GM19328 (cell line): ENCODE data around the gene CFAP126.
"Not testable (repeated sequence)": the region's sequence is repeated elsewhere in the genome, so short reads cannot be mapped to it uniquely, and the experiment has no call there.

ENCODE experiments used
- ATAC-seq: cut with Tn5 transposase; IDR thresholded peaks from one replicate; pipeline ENCODE4 v1.9.1; 2021; ENCODE audit warnings: mild to moderate bottlenecking, moderate library complexity; ENCODE audit not compliant: unreplicated experiment

Gene CFAP126, protein sequence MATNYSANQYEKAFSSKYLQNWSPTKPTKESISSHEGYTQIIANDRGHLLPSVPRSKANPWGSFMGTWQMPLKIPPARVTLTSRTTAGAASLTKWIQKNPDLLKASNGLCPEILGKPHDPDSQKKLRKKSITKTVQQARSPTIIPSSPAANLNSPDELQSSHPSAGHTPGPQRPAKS

DNA sequence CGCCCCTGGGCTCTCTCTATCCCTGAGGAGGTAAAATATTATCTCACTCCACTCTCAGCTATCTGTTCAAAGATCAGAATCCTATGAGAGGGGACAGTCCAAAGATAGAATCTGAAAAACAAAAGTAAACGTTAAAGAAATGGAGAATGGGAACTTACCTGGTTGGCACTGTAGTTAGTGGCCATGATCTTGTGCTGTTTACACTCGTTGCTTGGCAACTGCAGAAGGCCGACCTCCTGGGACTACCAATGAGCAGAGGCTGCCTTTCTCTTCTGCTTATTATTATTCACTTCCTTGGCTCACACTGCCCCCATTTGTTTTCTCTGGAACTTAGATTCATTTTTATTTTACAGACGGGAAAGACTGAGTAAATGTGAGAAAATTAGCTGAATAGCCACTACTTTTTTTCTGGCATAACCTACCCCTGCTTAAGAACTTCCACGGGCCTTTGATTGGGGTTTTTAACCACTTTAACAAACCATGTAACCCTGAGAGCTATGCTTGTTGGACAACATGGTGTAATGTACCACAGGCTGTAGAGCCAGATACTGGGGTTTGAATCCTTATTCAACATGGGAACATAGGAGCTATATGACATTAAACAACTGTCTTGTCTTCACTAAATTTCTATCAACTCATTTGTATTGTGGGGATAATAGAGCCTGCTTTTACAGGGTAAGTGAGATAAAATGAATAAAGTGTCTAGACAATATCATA is at the start of gene CFAP126:
TSS of gene CFAP126 (minus strand) at position 193 of the 717 bp plus-strand sequence. CDS start at position 185, 8 bp downstream.
- peak; percentile 96 for ATAC-seq

DNA sequence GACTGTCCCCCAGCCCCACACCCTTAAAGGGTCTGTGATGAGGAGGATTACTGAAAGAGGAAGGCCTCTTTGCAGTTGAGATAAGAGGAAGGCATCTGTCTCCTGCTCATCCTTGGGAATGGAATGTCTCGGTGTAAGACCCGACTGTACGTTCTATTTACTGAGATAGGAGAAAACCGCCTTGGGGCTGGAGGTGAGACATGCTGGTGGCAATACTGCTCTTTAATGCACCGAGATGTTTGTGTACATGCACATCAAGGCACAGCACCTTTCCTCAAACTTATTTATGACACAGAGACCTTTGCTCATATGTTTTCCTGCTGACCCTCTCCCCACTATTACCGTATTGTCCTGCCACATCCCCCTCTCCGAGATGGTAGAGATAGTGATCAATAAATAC is 45.4 kb upstream of the CFAP126 start:
- ATAC-seq = not testable (repeated sequence)

- not testable (repeated sequence) for ATAC-seq
These were observed 42.9 kb upstream of the CFAP126 start for GRCh38 chr1:161410636-161410970.

DNA sequence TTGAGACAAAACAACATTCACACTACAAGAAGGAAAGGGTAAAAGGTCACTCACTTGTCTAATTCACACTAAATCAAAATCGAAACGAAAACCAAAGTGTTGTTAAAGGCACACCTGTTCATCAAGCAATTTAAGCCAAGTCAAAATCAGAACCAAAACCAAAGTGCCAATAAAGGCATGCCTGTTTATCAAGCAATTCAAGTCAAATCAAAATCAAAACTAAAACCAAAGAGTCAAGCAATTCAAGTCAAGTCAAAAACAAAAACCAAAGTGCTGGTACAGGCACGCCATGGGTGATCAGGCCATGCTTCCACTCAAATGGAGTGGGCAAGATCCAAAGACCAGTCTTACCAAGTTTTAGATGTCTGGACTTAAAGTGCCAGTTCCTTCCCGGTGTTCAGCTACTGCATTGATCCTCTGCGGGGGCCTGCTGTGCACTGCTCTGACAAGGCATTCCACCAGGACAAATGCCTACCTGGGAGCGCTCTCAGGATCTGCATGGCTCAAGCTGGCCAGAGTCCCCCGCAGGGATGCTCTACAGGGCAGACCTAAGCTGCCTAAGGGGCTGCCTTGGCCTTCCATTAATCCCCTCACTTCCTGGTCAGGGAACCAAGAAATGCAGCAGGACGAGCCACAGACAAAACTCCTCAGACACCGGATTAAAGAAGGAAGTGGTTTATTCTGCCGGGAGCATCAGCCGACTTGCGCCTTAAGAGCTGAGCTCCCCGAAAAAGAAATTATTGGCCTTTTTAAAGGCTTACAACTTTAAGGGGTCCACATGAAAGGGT is 42.4 kb upstream of the CFAP126 start:
- not testable (repeated sequence) for ATAC-seq

- ATAC-seq = no peak
These were observed 40.9 kb upstream of the CFAP126 start for GRCh38 chr1:161408429-161409052.

- ATAC-seq = no peak
These were observed 39.8 kb upstream of the CFAP126 start for GRCh38 chr1:161407451-161407985.

DNA sequence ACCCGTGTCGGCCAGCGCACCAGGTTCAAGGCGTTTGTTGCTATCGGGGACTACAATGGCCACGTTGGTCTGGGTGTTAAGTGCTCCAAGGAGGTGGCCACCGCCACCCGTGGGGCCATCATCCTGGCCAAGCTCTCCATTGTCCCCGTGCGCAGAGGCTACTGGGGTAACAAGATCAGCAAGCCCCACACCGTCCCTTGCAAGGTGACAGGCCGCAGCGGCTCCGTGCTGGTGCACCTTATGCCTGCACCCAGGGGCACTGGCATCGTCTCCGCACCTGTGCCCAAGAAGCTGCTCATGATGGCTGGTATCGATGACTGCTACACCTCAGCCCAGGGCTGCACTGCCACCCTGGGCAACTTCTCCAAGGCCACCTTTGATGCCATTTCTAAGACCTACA is 38.9 kb upstream of the CFAP126 start:
- not testable (repeated sequence) for ATAC-seq

GRCh38 chr1:161404051-161404597 is 36.4 kb upstream of the CFAP126 start:
- ATAC-seq = no peak

GRCh38 chr1:161402446-161402845 is 34.8 kb upstream of the CFAP126 start:
- no peak for ATAC-seq

GRCh38 chr1:161399257-161399998 is 31.8 kb upstream of the CFAP126 start:
- peak; percentile 77 for ATAC-seq

DNA sequence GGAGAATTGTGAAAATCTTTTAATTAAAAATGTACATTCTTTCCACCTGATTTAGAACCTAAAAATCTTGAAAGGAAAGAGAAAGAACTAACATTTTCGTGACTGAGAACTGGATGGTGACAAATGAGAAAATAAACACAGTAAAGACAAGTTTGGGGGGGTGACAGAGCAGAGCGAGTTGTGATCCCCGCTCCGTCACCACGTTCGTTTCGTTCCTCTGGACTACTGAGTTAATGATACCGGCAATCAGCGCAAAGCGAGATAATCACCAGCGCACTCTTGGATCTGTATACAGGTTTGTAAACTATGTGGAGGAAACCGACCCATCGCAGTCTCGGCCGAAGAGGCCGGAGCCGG is 31.2 kb upstream of the CFAP126 start:
- peak; percentile 7 for ATAC-seq

- ATAC-seq = not testable (repeated sequence)
These were observed 29.4 kb upstream of the CFAP126 start for GRCh38 chr1:161397038-161397437.

GRCh38 chr1:161393151-161393550 is 25.5 kb upstream of the CFAP126 start:
- no peak for ATAC-seq

- no peak for ATAC-seq
These were observed 23.9 kb upstream of the CFAP126 start for GRCh38 chr1:161391611-161392010.

GRCh38 chr1:161391136-161391535 is 23.5 kb upstream of the CFAP126 start:
- not testable (repeated sequence) for ATAC-seq

GRCh38 chr1:161390559-161390858 is 22.8 kb upstream of the CFAP126 start:
- no peak for ATAC-seq

DNA sequence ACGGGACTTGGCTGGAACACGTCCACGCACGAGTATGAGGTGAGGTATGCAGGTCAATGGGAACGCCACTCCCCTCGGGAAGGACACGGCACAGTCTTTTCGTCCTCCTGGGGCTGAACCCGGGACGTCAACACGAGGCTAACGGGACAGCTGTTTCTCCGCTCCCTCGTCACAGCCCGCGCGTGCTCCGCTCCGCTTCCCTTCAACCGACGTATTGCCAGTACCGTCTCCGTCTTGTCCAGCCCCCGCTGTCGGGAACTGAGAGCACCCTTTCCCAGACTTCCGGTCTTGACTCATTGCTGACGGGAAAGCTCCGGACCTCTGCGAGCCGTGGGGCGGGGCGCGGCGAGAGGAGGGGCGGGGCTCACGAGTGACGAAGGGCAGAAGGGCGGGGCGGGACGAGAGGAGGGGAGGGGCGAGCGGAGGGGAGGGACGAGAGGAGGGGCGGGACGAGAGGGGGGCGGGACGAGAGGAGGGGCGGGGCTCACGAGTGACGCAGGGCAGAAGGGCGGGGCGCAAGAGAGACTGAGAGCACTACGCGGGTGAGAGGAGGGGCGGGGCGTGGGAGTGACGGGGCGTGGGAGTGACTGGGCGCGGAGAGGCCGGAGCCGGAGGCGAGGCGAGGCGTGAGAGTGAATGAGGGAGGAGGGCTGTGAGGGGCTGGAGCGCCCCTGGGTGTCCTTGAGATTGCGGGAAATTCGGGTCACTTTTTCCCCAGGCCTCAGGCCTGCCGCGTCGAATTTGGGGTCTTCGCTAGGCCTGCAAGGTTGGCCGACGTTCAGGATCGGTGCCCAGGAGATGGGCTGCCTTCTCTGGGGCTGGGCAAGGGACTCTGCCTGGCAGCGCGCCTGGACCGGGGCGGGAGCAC is 22.2 kb upstream of the CFAP126 start:
- ATAC-seq = peak; percentile 75

- ATAC-seq = not testable (repeated sequence)
These were observed 21.5 kb upstream of the CFAP126 start for GRCh38 chr1:161389158-161389557.

- no peak for ATAC-seq
These were observed 21.0 kb upstream of the CFAP126 start for GRCh38 chr1:161388639-161389038.
